ENCODE results near the gene EPHA4.

The EPHA4 gene

GRCh38 chr2:221530653-221531037 is 41.5 kb downstream of the EPHA4 start:
- no peak for TF ChIP-seq CTCF (conservative IDR thresholded peaks at IDR 0.05; ENCODE audit: low read depth, low read length)
- DNase-seq (ENCODE audit: low read depth), result no peak
- no peak overlapping the region for H3K4me3 ChIP-seq (ENCODE audit: low read length)

GRCh38 chr2:221529943-221530652 is 42.0 kb downstream of the EPHA4 start:
- DNase-seq (ENCODE audit: low read depth), result peak; percentile 23
- H3K4me3 ChIP-seq (ENCODE audit: low read length), result no peak overlapping the region
- no peak for TF ChIP-seq CTCF (conservative IDR thresholded peaks at IDR 0.05; ENCODE audit: low read depth, low read length)

GRCh38 chr2:221529177-221529942 is 42.7 kb downstream of the EPHA4 start:
- DNase-seq (ENCODE audit: low read depth), result no peak
- TF ChIP-seq CTCF (conservative IDR thresholded peaks at IDR 0.05; ENCODE audit: low read depth, low read length), result no peak
- H3K4me3 ChIP-seq (ENCODE audit: low read length), result no peak overlapping the region

- no peak for TF ChIP-seq CTCF (conservative IDR thresholded peaks at IDR 0.05; ENCODE audit: low read depth, low read length)
- DNase-seq (ENCODE audit: low read depth), result peak; percentile 11
- H3K4me3 ChIP-seq (ENCODE audit: low read length), result no peak overlapping the region
Observed at GRCh38 chr2:221527776-221528309, 44.3 kb downstream of the EPHA4 start.

- no peak for TF ChIP-seq CTCF (conservative IDR thresholded peaks at IDR 0.05; ENCODE audit: low read depth, low read length)
- no peak for DNase-seq (ENCODE audit: low read depth)
- no peak overlapping the region for H3K4me3 ChIP-seq (ENCODE audit: low read length)
Observed at GRCh38 chr2:221524158-221524557, 47.9 kb downstream of the EPHA4 start.

- DNase-seq (ENCODE audit: low read depth), result no peak
- H3K4me3 ChIP-seq (ENCODE audit: low read length), result no peak overlapping the region
- no peak for TF ChIP-seq CTCF (conservative IDR thresholded peaks at IDR 0.05; ENCODE audit: low read depth, low read length)
Observed at GRCh38 chr2:221521233-221521845, 50.8 kb downstream of the EPHA4 start.

Measured in retinal pigment epithelial cell (primary cell).